ENCODE measurements around the gene LSM7. TPM values are rescaled to one million over a fixed set of nuclear protein-coding genes. Genes with fewer than 3 reads are reported as not detected.
"Not testable (repeated sequence)": the region's sequence is repeated elsewhere in the genome, so short reads cannot be mapped to it uniquely, and the experiment has no call there.

The LSM7 gene
- total RNA-seq, 3 donors from 2014 or later (not counting 1 experiment from before 2014, with no cell fraction given), result 52.0 to 80.2 (median 77.4) TPM

- H3K27me3 ChIP-seq (ENCODE audit: control insufficient read depth, insufficient read depth, low read length), result no peaks in the 10 kb centered on the region
- no peak for TF ChIP-seq CTCF (IDR thresholded peaks at IDR 0.05)
- H3K4me1 ChIP-seq (ENCODE audit: control insufficient read depth, insufficient read depth, low read length), result peaks cover 37% of the 10 kb centered on the region
- 89% methylated on average over 11 of the region's 11 CpGs for WGBS (ENCODE audit: insufficient coverage)
- peak overlapping the region; percentile 81 to 92 for H3K27ac Mint-ChIP-seq
- no peak overlapping the region for H3K27ac ChIP-seq (ENCODE audit: low read length)
- no peaks in the 10 kb centered on the region for H3K27me3 Mint-ChIP-seq (ENCODE audit: low read depth in 2 of 2)
- no peaks in the 10 kb centered on the region for H3K36me3 ChIP-seq (ENCODE audit: control insufficient read depth, insufficient read depth, low read length)
- DNase-seq, result no peak
- intact Hi-C loops (cut with micrococcal nuclease), result no loop called here
- no peaks in the 10 kb centered on the region for H3K36me3 Mint-ChIP-seq
- H3K4me1 Mint-ChIP-seq, result peaks cover 14 to 39% of the 10 kb centered on the region in 2 donors
- H3K9me3 Mint-ChIP-seq, result no peaks in the 10 kb centered on the region
- H3K9me3 ChIP-seq (ENCODE audit: control insufficient read depth, insufficient read depth, low read length), result no peaks in the 10 kb centered on the region
- no peak overlapping the region for H3K4me3 ChIP-seq (ENCODE audit: low read length)
- peak overlapping the region; percentile 91 for H3K4me3 Mint-ChIP-seq
- ATAC-seq, result no peak
Measured at GRCh38 chr19:2282862-2283237, 45.5 kb downstream of the LSM7 start.

- Mint-ChIP-seq H3K4me1 (peaks cover 17 to 35% of the 10 kb centered on the region in 2 donors), H3K36me3 (no peaks in the 10 kb centered on the region), H3K9me3 (no peaks in the 10 kb centered on the region), H3K27me3 (ENCODE audit: low read depth in 2 of 2) (no peaks in the 10 kb centered on the region), H3K4me3 (peak within 1 kb of the TSS; percentile 91), H3K27ac (peak within 1 kb of the TSS; percentile 81 to 92)
- intact Hi-C loops (cut with micrococcal nuclease), result no loop called here
- H3K27me3 ChIP-seq (ENCODE audit: control insufficient read depth, insufficient read depth, low read length), result no peaks in the 10 kb centered on the region
- TF ChIP-seq CTCF (IDR thresholded peaks at IDR 0.05), result no peak
- H3K36me3 ChIP-seq (ENCODE audit: control insufficient read depth, insufficient read depth, low read length), result no peaks in the 10 kb centered on the region
- H3K4me3 ChIP-seq (ENCODE audit: low read length), result peak within 1 kb of the TSS; percentile 50
- DNase-seq, result peak; percentile 57 to 74
- H3K4me1 ChIP-seq (ENCODE audit: control insufficient read depth, insufficient read depth, low read length), result peaks cover 31% of the 10 kb centered on the region
- peak within 1 kb of the TSS; percentile 58 for H3K27ac ChIP-seq (ENCODE audit: low read length)
- 9% methylated on average over 40 of the region's 41 CpGs for WGBS (ENCODE audit: insufficient coverage)
- no peaks in the 10 kb centered on the region for H3K9me3 ChIP-seq (ENCODE audit: control insufficient read depth, insufficient read depth, low read length)
- peak; percentile 77 to 87 (median 78) for ATAC-seq
Measured at GRCh38 chr19:2282062-2282861, 46.1 kb downstream of the LSM7 start, which contains the start of gene PEAK3. Gene PEAK3 (minus strand): TSS chr19:2282175. CDS start chr19:2280931, 1,244 bp downstream.

GRCh38 chr19:2281265-2282061 lies 46.9 kb downstream of the LSM7 start:
- Histone ChIP-seq H3K4me3 (ENCODE audit: low read length) (peak overlapping the region; percentile 50), H3K27ac (ENCODE audit: low read length) (peak overlapping the region; percentile 58), H3K4me1 (ENCODE audit: control insufficient read depth, insufficient read depth, low read length) (peaks cover 30% of the 10 kb centered on the region)
- Mint-ChIP-seq H3K27ac (peak overlapping the region; percentile 81 to 92), H3K4me3 (peak overlapping the region; percentile 91), H3K4me1 (peaks cover 19 to 38% of the 10 kb centered on the region in 2 donors)
- DNase-seq; H3K9me3 Mint-ChIP-seq; H3K27me3 Mint-ChIP-seq (ENCODE audit: low read depth in 2 of 2); H3K36me3 ChIP-seq (ENCODE audit: control insufficient read depth, insufficient read depth, low read length); H3K9me3 ChIP-seq (ENCODE audit: control insufficient read depth, insufficient read depth, low read length); intact Hi-C loops (cut with micrococcal nuclease); H3K36me3 Mint-ChIP-seq; H3K27me3 ChIP-seq (ENCODE audit: control insufficient read depth, insufficient read depth, low read length): not testable (repeated sequence)
- ATAC-seq, result peak; percentile 21 to 38 (median 30)
- 3% methylated on average over 12 of the region's 16 CpGs for WGBS (ENCODE audit: insufficient coverage)

Data from natural killer cell (primary cell).